Measurements from ENCODE around the gene CCDC148. TPM values are rescaled to one million over a fixed set of nuclear protein-coding genes. Genes with fewer than 3 reads are reported as not detected.
"Not testable (repeated sequence)": the region's sequence is repeated elsewhere in the genome, so short reads cannot be mapped to it uniquely, and the experiment has no call there.

CCDC148 gene
- total and polyA plus RNA-seq, 4 donors: 0.02 to 0.42 (median 0.31) TPM

GRCh38 chr2:158439062-158439461, 17.5 kb downstream of the CCDC148 start:
- H3K9ac ChIP-seq (ENCODE audit: low read depth in 1 of 2, low read length in 2 of 2); H3K27me3 ChIP-seq (ENCODE audit: control insufficient read depth in 4 of 4, insufficient read depth in 4 of 4, low read length in 3 of 4); H3K4me1 ChIP-seq (ENCODE audit: control insufficient read depth in 4 of 4, insufficient read depth in 4 of 4, low read length in 3 of 4); H3K36me3 ChIP-seq (ENCODE audit: control insufficient read depth in 4 of 4, insufficient read depth in 3 of 4, low read depth in 1 of 4, low read length in 3 of 4); H3K9me3 ChIP-seq (ENCODE audit: control insufficient read depth in 4 of 4, low read length in 3 of 4); H3K27ac ChIP-seq (ENCODE audit: low read depth in 1 of 2, low read length in 2 of 2); H3K4me3 ChIP-seq (ENCODE audit: low read depth in 1 of 3, low read length in 3 of 3); DNase-seq (ENCODE audit: low spot score): not testable (repeated sequence)
- 98% methylated on average over 4 of the region's 4 CpGs for WGBS

- not testable (repeated sequence) for H3K27me3 ChIP-seq (ENCODE audit: control insufficient read depth in 4 of 4, insufficient read depth in 4 of 4, low read length in 3 of 4); H3K36me3 ChIP-seq (ENCODE audit: control insufficient read depth in 4 of 4, insufficient read depth in 3 of 4, low read depth in 1 of 4, low read length in 3 of 4); H3K4me3 ChIP-seq (ENCODE audit: low read depth in 1 of 3, low read length in 3 of 3); H3K27ac ChIP-seq (ENCODE audit: low read depth in 1 of 2, low read length in 2 of 2); DNase-seq (ENCODE audit: low spot score); H3K4me1 ChIP-seq (ENCODE audit: control insufficient read depth in 4 of 4, insufficient read depth in 4 of 4, low read length in 3 of 4); H3K9me3 ChIP-seq (ENCODE audit: control insufficient read depth in 4 of 4, low read length in 3 of 4); H3K9ac ChIP-seq (ENCODE audit: low read depth in 1 of 2, low read length in 2 of 2)
- WGBS: 95% methylated on average over 13 of the region's 13 CpGs
These were observed 22.8 kb downstream of the CCDC148 start for GRCh38 chr2:158433716-158434115.

- H3K9ac ChIP-seq (ENCODE audit: low read depth in 1 of 2, low read length in 2 of 2): no peak overlapping the region
- TF ChIP-seq RXRA (IDR thresholded peaks at IDR 0.05) (no peak), GABPA (IDR thresholded peaks at IDR 0.05 in 1 of 2, conservative IDR thresholded peaks at IDR 0.05 in 1 of 2) (no peak), HNF4A (conservative IDR thresholded peaks at IDR 0.05) (no peak), YY1 (IDR thresholded peaks at IDR 0.05) (no peak), TAF1 (conservative IDR thresholded peaks at IDR 0.05) (no peak), ATF3 (IDR thresholded peaks at IDR 0.05) (no peak), FOXA2 (IDR thresholded peaks at IDR 0.05) (no peak), MAX (IDR thresholded peaks at IDR 0.05) (no peak), JUND (IDR thresholded peaks at IDR 0.05) (no peak), RAD21 (IDR thresholded peaks at IDR 0.05) (no peak), FOXA1 (IDR thresholded peaks at IDR 0.05) (no peak), EGR1 (IDR thresholded peaks at IDR 0.05; ENCODE audit: low read depth in 2 of 2) (no peak), HNF4G (IDR thresholded peaks at IDR 0.05) (no peak)
- no peaks in the 10 kb centered on the region for H3K4me1 ChIP-seq (ENCODE audit: control insufficient read depth in 4 of 4, insufficient read depth in 4 of 4, low read length in 3 of 4)
- no peaks in the 10 kb centered on the region for H3K36me3 ChIP-seq (ENCODE audit: control insufficient read depth in 4 of 4, insufficient read depth in 3 of 4, low read depth in 1 of 4, low read length in 3 of 4)
- no peaks in the 10 kb centered on the region for H3K9me3 ChIP-seq (ENCODE audit: control insufficient read depth in 4 of 4, low read length in 3 of 4)
- H3K27me3 ChIP-seq (ENCODE audit: control insufficient read depth in 4 of 4, insufficient read depth in 4 of 4, low read length in 3 of 4): no peaks in the 10 kb centered on the region
- H3K4me3 ChIP-seq (ENCODE audit: low read depth in 1 of 3, low read length in 3 of 3): no peak overlapping the region
- no peak overlapping the region for H3K27ac ChIP-seq (ENCODE audit: low read depth in 1 of 2, low read length in 2 of 2)
- DNase-seq (ENCODE audit: low spot score): no peak
These were observed 24.4 kb downstream of the CCDC148 start for GRCh38 chr2:158432117-158432516.

- Histone ChIP-seq H3K36me3 (ENCODE audit: control insufficient read depth in 4 of 4, insufficient read depth in 3 of 4, low read depth in 1 of 4, low read length in 3 of 4) (no peaks in the 10 kb centered on the region), H3K9ac (ENCODE audit: low read depth in 1 of 2, low read length in 2 of 2) (no peak overlapping the region), H3K4me1 (ENCODE audit: control insufficient read depth in 4 of 4, insufficient read depth in 4 of 4, low read length in 3 of 4) (no peaks in the 10 kb centered on the region), H3K9me3 (ENCODE audit: control insufficient read depth in 4 of 4, low read length in 3 of 4) (peaks cover 1 to 7% (median 3%) of the 10 kb centered on the region in 4 donors), H3K27ac (ENCODE audit: low read depth in 1 of 2, low read length in 2 of 2) (no peak overlapping the region), H3K4me3 (ENCODE audit: low read depth in 1 of 3, low read length in 3 of 3) (no peak overlapping the region), H3K27me3 (ENCODE audit: control insufficient read depth in 4 of 4, insufficient read depth in 4 of 4, low read length in 3 of 4) (peaks cover 0 to 4% (median 0%) of the 10 kb centered on the region in 4 donors)
- no peak for DNase-seq (ENCODE audit: low spot score)
- 98% methylated on average over 1 of the region's 1 CpG for WGBS
- TF ChIP-seq SP1 (IDR thresholded peaks at IDR 0.05) (no peak), RXRA (IDR thresholded peaks at IDR 0.05) (no peak), JUND (IDR thresholded peaks at IDR 0.05) (no peak), YY1 (IDR thresholded peaks at IDR 0.05) (no peak), GABPA (IDR thresholded peaks at IDR 0.05 in 1 of 2, conservative IDR thresholded peaks at IDR 0.05 in 1 of 2) (no peak), HNF4A (conservative IDR thresholded peaks at IDR 0.05) (no peak), TAF1 (conservative IDR thresholded peaks at IDR 0.05) (no peak), HNF4G (IDR thresholded peaks at IDR 0.05) (no peak), ATF3 (IDR thresholded peaks at IDR 0.05) (no peak), RAD21 (IDR thresholded peaks at IDR 0.05) (no peak), ZBTB33 (IDR thresholded peaks at IDR 0.05) (no peak), MAX (IDR thresholded peaks at IDR 0.05) (no peak), NR2F2 (IDR thresholded peaks at IDR 0.05) (no peak), FOXA2 (IDR thresholded peaks at IDR 0.05) (no peak), CTCF (IDR thresholded peaks at IDR 0.05; ENCODE audit: low read depth, low read length, missing input control) (no peak), EGR1 (IDR thresholded peaks at IDR 0.05; ENCODE audit: low read depth in 2 of 2) (no peak), FOXA1 (IDR thresholded peaks at IDR 0.05) (no peak)
These were observed 42.0 kb downstream of the CCDC148 start for GRCh38 chr2:158414538-158414937.
